IPS DF 19.7 (cell line): Measurements from ENCODE around the gene FBXO44.
"Not testable (repeated sequence)": the region's sequence is repeated elsewhere in the genome, so short reads cannot be mapped to it uniquely, and the experiment has no call there.

Source experiments
- DNase-seq: peaks from one replicate; pipeline ENCODE4 v3.0.0-alpha.2; 2013; ENCODE audit warnings: low read depth, low spot score

The FBXO44 gene, protein sequence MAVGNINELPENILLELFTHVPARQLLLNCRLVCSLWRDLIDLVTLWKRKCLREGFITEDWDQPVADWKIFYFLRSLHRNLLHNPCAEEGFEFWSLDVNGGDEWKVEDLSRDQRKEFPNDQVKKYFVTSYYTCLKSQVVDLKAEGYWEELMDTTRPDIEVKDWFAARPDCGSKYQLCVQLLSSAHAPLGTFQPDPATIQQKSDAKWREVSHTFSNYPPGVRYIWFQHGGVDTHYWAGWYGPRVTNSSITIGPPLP

DNA sequence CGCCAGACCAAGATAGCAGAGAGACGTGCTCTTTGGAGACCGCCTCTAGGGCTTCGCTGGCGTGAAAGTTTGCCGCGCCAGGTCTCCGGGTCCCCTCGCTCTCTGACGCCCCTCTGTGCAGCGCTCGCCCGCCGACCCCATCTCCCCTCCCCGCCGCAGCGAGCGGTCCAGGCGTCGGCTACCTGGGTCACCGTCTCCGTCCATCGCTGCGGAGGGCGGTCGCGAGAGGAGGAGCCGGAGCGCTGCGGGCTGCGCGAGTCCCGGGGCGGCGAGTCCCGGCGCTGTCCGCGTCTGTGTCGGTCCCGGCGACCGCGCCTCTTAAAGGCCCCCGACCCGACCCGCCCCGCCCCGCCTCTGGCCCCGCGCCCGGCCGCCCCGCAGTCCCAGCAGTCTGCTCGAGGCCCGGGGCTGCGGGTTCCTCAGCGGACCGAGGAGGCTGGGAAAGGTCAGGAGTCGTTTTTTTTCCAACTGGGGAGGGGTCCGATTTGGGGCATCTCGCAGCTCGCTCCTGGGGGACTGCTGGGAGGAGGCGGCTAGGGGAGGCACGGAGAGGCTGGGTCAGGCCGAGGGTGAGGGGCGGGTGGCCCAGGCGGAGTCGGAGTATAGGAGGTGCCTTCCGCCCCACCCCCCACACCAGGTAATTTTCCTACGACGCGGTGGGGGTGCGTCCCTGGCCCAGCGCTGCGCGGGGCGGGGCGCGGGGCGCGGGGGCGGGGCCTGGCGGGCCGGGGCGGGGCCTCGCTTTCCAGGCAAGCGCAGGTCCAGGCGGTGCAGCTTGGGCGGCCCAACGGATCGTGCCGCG, at the start of gene FBXO44, which contains the start of gene FBXO2:
FBXO44 (plus strand) TSS at position 741 of the 802 bp plus-strand sequence. CDS start 959 bp downstream, outside the sequence.
FBXO2 (minus strand) TSS at position 293 of the 802 bp plus-strand sequence; CDS start at position 204, 89 bp downstream.
- DNase-seq = no peak

DNA sequence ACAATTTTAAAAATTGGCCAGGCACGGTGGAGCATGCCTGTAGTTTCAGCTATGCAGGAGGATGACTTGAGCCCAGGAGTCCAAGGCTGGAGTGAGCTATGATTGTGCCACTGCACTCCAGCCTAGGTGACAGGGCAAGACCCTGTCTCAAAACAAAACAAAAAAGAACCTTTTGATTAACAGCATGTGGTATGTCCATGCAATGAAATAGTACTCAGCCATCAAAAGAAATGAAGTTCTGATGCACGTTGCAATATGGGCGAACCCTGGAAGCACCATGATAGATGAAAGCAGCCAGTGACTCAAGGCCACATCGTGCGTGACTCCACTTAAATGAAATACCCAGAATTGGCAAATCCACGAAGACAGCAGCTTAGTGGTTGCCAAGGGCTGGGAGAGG, 47.9 kb upstream of the FBXO44 start:
- DNase-seq = no peak

DNA sequence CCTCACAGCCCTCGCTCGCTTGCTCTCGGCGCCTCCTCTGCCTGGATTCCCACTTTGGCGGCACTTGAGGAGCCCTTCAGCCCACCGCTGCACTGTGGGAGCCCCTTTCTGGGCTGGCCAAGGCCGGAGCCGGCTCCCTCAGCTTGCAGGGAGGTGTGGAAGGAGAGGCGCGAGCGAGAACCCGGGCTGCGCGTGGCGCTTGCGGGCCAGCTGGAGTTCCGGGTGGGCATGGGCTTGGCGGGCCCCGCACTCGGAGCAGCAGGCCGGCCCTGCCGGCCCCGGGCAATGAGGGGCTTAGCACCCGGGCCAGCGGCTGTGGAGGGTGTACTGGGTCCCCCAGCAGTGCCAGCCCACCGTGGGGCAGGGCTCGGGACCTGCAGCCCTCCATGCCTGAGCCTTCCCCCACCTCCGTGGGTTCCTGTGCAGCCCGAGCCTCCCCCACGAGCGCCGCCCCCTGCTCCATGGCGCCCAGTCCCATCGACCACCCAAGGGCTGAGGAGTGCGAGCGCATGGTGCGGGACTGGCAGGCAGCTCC, 46.0 kb upstream of the FBXO44 start:
- DNase-seq = not testable (repeated sequence)

DNA sequence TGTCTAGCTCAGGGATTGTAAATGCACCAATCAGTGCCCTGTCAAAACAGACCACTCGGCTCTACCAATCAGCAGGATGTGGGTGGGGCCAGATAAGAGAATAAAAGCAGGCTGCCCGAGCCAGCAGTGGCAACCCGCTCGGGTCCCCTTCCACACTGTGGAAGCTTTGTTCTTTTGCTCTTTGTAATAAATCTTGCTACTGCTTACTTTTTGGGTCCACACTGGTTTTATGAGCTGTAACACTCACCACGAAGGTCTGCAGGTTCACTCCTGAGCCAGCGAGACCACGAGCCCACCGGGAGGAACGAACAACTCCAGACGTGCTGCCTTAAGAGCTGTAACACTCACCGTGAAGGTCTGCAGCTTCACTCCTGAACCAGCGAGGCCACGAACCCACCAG, 45.3 kb upstream of the FBXO44 start:
- not testable (repeated sequence) for DNase-seq

DNA sequence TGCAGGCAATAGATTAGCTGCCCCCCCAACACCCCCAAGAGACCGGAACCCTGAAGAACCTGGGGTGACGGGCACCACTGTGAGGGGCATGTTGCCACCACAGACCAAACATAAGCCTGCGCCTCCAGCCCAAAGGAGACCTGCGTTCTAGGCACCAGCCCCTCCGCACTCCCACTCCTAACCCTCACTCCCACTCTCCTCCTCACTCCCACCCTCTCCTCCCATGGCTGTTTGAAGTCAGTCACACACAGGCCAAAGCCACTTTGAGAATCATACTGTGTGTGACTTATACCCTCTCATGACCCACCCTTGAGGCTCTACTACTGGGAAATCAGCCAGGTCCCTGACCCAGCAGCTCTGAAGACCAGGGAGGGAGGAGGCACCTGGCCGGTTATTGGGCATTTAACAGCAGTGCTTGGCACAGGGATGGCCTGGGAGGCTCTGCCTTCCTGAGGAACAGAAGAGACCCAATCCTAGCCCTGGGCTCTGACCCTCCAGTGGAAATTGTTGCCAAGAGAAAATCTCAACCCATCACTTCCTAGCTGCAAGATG, 44.0 kb upstream of the FBXO44 start:
- DNase-seq = no peak

DNA sequence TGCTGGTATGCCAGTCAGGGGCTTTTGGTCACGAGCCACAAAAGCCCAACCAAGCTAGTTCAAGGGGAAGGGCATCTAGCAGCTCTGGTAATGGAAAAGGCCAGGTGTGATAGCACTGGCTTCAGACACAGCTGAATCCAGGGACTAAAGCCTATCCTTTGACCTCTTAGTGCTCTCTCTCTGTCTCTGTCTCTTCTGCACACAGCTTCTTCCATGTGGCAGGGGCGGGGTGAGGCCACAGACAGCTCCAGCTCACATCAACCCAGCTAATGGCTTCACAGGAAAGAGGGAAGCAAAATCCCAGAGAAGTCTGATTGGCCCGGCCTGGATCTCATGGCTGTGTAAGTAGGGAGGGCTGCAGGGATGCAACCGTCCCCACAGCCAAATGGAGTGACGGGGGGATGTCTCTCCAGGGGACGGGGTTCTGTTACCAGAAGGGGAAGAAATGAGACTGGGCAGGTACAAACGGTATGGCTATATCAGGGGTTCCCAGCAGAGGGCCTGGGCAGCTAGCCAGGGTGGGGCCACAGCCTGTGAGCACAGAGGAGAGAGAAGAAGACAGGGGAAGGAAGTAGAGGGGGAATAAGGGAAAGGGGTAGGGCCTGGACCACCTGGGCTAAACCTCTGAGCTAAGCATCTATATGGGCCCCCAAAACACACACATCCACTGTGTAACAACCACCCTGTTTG, 42.9 kb upstream of the FBXO44 start:
- no peak for DNase-seq

DNA sequence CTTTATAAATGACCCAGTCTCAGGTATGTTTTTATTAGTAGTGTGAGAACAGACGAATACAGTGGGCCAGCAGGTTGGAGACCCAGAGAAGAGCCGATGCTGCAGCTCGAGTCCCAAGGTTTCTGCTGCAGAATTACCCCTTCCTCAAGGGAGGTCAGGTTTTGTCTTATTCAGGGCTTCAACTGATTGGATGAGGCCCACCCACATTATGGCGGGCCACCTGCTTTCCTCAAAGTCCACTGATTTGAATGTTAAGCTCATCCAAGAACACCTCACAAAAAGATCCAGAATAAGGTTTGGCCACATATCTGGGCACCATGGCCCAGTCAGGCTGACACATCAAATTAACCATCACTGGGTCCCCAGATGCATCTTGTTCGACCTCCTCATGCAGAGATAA, 41.3 kb upstream of the FBXO44 start:
- DNase-seq = no peak

DNA sequence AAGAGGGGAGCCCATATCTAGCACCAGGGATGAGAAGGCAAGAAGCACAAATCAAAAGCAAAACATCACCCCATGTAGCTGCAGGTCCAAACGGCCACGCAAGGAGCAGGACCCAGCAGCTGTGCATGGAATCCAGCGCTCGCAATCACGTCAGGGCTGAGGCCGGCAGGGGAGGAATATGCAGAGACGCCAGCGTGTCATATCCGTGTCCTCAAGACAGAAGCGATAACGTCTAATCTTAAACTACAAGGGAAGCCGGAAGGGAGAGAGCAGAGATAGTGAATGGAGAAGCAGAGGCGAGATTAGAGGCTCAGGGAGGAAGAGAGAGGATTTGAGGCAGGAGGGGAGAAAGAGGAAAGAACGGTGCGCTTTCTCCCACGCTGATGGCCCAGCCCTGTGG, 39.6 kb upstream of the FBXO44 start:
- DNase-seq = no peak

DNA sequence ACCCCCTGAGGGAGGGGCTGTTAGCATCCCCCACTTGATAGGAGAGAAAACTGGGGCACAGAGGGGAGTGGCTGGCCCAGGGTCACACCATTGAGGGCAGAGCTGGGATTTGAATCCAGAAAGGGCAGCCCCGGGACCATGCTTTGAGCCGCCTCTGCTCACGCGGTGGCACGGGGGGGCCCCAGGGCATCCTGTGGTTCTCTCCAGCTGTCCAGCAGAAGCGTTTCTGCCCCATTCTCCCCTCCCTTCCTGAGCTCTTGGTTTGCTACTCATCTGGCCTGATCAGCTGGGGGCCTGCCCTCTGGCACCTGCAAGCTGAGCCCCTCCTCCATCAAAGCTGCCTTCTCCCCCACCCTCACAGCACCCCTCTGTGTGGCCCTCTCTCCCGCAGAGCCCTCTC, 37.9 kb upstream of the FBXO44 start:
- DNase-seq = no peak

DNA sequence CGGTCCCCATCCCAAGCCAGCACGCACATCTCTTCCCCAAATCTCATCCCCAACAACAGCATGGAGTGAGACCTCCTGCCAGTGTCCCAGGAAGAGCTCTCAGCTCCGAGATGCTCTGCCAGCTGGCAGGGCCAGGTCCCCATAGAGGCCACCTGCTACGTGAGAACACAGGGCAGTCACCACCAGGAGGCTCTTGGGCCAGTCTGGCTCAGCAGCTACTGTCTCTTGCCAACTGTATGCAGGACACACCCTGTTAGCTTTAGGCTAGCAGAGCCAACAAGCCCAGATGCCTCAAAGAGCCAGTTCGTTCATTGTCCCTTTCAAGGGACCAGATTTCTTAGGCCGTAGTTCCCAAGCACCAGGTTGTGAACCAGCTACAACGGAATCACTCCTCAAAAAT, 37.4 kb upstream of the FBXO44 start:
- no peak for DNase-seq

DNA sequence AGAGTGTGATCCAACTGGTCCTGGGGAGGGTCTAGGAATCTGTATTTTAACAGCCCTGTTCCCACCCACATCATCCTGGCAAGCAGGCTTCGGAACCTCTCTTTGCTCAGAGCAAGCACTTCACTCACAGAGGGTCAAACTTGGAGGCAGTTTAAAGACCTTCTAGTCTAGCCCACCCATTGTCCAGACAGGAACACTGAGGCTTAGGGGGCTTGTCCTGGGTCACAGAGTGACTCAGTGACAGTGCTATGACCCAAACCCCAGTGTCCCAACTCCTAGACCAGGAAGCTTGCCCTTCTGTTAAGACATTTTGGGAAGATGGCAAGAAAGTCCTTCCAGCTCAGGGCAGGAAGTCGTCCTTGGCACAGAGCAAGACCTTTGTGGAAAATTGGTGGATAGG, 36.9 kb upstream of the FBXO44 start:
- no peak for DNase-seq

DNA sequence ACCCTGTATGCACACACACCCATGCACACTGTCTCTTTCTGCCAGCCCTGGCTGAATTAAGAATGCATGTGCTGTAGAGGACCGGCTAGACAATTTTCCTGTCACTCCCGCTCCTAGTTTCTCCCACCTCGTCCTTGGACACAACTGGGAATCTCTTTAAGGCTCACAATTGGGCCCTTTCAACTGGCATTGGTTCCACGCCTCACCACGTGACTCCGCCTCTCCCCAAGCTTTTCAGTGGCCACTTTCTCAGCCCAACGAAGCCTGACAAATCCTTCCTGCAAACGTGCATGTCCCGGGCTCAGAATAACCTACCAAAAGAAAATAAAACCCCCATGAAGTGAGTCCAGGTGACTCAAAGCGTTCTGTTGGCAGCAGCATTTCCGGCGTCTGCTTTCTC, 34.3 kb upstream of the FBXO44 start:
- DNase-seq = no peak

DNA sequence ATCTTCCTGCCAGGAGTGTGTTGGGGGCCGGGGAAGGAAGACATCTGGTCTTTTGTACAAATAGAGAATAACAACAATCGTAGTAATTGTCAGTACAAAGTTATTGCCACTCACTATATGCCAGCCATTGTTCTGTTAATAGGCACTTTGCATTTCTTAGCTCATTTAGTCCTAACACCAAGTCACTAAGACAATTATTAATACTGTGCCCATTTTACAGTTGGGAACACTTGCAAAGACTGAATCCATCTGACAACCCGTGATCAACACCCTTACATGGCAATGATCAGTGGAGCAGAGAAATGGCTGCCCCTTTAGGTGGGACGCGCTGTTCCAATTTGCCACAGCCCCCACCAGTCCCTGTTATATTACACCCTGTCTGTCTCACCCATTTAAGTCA, 33.8 kb upstream of the FBXO44 start:
- DNase-seq = no peak

DNA sequence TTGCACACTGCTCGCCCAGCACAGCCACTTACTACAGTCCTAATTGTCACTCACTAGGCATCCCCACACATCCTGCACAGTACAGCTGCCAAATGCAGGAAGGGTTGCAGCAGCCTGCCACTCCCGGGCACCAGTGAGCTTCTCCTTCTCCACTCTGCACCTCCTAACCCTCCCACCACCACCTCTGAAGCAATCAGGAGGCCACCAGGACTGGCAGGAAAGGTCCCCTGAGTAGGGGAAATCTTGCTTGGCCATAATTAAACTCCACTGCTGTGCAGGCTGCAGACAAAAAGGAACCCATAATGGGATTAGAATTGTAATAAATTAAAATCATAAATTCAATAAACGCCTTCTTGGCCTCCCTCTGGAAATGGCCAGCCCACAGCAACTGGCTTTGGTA, 32.3 kb upstream of the FBXO44 start:
- no peak for DNase-seq

DNA sequence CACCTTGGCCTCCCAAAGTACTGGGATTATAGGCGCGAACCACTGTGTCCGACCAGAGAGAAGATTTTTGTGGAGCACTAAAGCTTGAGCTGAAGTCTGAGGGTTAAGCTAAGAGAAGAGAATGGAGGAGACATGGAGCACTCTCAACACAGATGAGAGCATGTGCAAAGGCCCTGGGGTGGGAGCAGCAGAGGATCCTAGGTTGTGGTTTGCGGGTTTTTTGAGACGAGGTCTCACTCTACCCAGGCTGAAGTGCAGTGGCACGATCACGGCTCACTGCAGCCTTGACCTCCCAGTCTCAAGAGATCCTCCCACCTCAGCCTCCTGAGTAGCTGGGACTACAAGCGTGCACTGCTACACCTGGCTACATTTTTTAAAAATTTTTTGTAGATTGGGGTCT, 31.0 kb upstream of the FBXO44 start:
- no peak for DNase-seq

DNA sequence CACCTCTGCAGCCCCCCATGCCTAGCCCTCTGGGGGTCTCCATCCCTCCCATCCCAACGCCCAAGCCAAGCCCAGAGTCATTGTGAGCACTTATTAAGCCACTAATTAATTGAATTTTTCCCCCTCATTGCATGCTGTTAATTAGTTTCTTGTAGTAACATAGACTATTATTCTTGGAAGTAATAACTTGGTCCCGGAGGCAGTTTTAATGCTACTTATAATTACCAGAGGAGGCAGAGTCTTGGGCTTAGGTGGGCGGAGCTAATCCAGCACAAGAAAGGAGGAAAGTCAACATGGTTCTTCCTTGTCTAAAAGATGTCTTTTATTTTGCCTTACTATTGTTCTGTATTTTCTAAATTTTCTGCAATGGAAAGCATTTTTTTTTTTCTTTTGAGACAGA, 28.1 kb upstream of the FBXO44 start:
- DNase-seq = no peak

DNA sequence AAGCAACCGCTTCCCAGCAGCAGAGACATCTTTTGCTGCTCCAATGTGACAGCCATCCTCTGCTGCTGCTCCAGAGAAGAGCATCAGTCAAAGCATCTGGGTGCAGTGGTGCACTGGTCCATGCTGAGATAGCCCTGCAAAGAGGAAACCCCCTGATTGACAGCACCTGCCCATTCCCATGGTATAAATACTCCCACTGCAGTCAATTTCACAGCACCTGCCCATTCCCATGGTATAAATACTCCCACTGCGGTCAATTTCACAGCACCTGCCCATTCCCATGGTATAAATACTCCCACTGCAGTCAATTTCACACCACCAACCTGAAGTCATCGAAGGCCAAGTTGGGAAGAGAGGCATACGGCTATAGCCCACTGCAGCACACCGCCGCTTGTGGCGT, 25.9 kb upstream of the FBXO44 start:
- no peak for DNase-seq

DNA sequence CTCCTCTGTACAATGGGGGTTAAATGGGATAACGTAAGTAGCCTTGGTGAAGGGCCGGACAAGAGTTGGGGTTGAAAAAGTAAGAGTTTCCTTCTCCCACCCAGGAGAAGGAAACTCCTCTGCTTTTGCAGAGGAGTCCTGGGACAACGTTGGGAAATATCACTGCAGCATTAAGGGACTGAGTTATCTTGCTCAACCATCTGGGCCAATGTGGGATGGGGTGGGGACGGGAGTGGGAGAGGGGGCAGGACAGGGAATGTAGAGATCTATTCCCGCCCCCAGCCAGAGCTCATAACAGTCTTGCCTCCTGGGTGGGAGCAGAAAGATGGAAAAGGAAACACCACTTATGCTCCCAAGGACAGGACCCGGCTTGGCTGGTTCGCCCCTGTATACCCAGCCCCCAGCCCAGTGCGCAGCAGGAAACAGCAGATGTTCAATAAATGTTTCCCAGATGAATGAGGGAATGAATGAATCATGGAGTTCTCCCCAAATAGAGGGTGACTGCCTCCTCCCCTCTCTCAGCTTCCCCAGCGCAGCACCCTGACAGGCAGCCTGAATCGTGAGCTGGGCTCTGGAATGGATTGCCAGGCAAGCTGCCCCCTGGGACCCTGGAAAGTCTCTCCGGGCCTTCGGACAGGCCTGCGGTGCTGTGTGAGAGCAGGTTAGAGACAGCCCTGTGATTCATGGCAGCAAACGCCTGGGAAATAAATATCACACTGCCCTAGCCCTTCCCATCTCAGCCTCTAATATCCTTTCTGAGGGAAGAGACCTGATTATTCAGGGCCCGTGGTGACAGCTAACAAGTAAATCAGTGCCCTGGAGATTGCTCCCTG, 25.3 kb upstream of the FBXO44 start:
- DNase-seq = no peak

DNA sequence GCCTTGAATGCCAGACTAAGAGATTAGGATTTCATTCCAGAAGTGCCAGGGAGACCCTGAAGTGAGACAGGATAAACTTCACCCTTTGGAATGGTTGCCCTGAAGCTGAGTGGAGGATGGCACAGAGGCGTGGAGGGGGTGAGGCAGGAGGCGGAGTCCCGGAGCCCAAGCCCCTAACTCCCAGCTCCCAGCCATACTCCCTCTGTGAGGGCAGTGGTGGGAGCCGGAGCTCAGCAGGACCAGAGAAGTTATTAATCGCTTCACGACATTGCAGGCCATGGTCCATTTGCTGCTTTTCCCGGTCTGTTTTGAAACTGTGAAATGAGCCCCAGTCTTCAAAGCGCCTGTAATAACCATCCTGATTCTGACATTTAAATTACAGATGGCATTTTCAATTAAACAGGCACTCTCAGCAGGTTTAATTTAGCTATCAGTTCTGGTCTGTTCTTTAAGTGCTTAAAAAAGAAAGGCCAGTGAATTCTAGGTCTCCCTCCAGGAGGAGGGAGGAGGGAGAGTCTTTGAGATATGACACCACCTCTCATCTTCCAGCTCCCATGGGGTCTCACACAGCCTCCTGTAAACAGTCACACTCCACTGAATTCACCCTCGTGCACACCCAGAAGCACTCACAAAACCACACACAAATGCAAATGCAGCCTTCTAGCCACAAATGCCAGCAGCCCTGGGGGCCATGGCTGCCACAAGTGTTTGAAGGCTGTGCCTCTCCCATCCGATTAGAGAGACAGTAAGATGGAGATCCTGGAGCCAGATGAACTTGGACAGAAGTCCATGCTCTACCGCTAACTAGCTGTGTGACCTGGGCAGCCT, 20.1 kb upstream of the FBXO44 start:
- DNase-seq = no peak

DNA sequence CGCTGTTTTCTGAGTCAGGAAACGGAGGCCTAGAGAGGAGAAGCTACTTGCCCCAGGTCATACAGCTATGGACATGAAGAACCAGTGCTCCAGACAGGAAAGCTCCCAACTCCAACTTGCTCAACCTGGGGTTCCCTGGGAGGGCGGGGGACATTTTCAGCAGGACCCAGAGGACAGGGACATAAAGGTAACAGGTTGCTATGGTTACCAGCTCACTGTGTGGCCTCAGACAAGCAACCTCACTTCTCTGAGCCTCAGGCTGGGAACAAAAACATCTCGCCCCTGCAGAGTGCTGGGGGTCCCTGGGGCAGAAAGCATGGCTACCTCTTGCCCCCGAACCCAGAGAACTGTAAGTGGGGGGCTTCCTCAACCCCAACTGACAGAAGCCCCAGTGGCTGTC, 16.6 kb upstream of the FBXO44 start:
- no peak for DNase-seq
